ENCODE results near the gene C8A. TPM values are rescaled to one million over a fixed set of nuclear protein-coding genes. Genes with fewer than 3 reads are reported as not detected.

The C8A gene
- total RNA-seq, 1 experiment from 2014 or later = not detected

GRCh38 chr1:56867491-56867890 lies 12.9 kb downstream of the C8A start:
- H3K4me3 ChIP-seq = no peak overlapping the region
- DNase-seq = peak; percentile 10 to 62
- no peaks in the 10 kb centered on the region for H4K20me1 ChIP-seq (ENCODE audit: insufficient read depth)
- H3K4me1 ChIP-seq (replicated peaks; ENCODE audit: insufficient read depth) = no peaks in the 10 kb centered on the region
- ChIA-PET CTCF (no interaction called here), POLR2A (ENCODE audit: unreplicated experiment) (no interaction called here)
- no peak overlapping the region for H3K4me2 ChIP-seq
- H2AFZ ChIP-seq = no peak overlapping the region
- no peak for TF ChIP-seq CTCF (conservative IDR thresholded peaks at IDR 0.05)
- TF ChIP-seq EZH2 (IDR thresholded peaks at IDR 0.05; ENCODE audit: low read depth) = no peak
- H3K9me3 ChIP-seq (ENCODE audit: insufficient read depth, low read depth) = no peaks in the 10 kb centered on the region
- intact Hi-C loops (cut with micrococcal nuclease; ENCODE audit: unreplicated experiment) = no loop called here
- BruUV-seq (replicated peaks) = no TSS peak
- no peaks in the 10 kb centered on the region for H3K36me3 ChIP-seq (ENCODE audit: low read depth)
- H3K79me2 ChIP-seq (ENCODE audit: low read depth) = no peaks in the 10 kb centered on the region
- peaks cover 28% of the 10 kb centered on the region for H3K27me3 ChIP-seq (ENCODE audit: insufficient read depth, low read depth)
- H3K27ac ChIP-seq = no peak overlapping the region
- H3F3A ChIP-seq (ENCODE audit: insufficient read depth, low read depth) = no peaks in the 10 kb centered on the region
- H3K9me2 ChIP-seq (ENCODE audit: insufficient read depth) = no peaks in the 10 kb centered on the region

- H4K20me1 ChIP-seq (ENCODE audit: insufficient read depth) = no peaks in the 10 kb centered on the region
- POLR2A ChIA-PET (ENCODE audit: unreplicated experiment) = no interaction called here
Observed at GRCh38 chr1:56868761-56869160, 14.2 kb downstream of the C8A start.

GRCh38 chr1:56872597-56872996 lies 18.0 kb downstream of the C8A start:
- BruUV-seq (replicated peaks) = no TSS peak
- no peaks in the 10 kb centered on the region for H3K36me3 ChIP-seq (ENCODE audit: low read depth)
- no peaks in the 10 kb centered on the region for H3K9me2 ChIP-seq (ENCODE audit: insufficient read depth)
- ChIA-PET CTCF (no interaction called here), POLR2A (ENCODE audit: unreplicated experiment) (no interaction called here)
- H3K4me1 ChIP-seq (replicated peaks; ENCODE audit: insufficient read depth) = no peaks in the 10 kb centered on the region
- no peak for TF ChIP-seq EZH2 (IDR thresholded peaks at IDR 0.05; ENCODE audit: low read depth)
- TF ChIP-seq CTCF (conservative IDR thresholded peaks at IDR 0.05) = no peak
- H3F3A ChIP-seq (ENCODE audit: insufficient read depth, low read depth) = no peaks in the 10 kb centered on the region
- H3K4me2 ChIP-seq = no peak overlapping the region
- H3K27ac ChIP-seq = no peak overlapping the region
- no peak for DNase-seq
- H3K79me2 ChIP-seq (ENCODE audit: low read depth) = no peaks in the 10 kb centered on the region
- H4K20me1 ChIP-seq (ENCODE audit: insufficient read depth) = no peaks in the 10 kb centered on the region
- intact Hi-C loops (cut with micrococcal nuclease; ENCODE audit: unreplicated experiment) = no loop called here
- no peak overlapping the region for H3K4me3 ChIP-seq
- no peak overlapping the region for H2AFZ ChIP-seq
- H3K27me3 ChIP-seq (ENCODE audit: insufficient read depth, low read depth) = peaks cover 31% of the 10 kb centered on the region
- no peaks in the 10 kb centered on the region for H3K9me3 ChIP-seq (ENCODE audit: insufficient read depth, low read depth)

More at GRCh38 chr1:56868761-56869160, 14.2 kb downstream of the C8A start:
- no peak for TF ChIP-seq EZH2 (IDR thresholded peaks at IDR 0.05; ENCODE audit: low read depth)
- TF ChIP-seq CTCF (conservative IDR thresholded peaks at IDR 0.05) = no peak
- H3F3A ChIP-seq (ENCODE audit: insufficient read depth, low read depth) = no peaks in the 10 kb centered on the region
- H3K4me1 ChIP-seq (replicated peaks; ENCODE audit: insufficient read depth) = no peaks in the 10 kb centered on the region
- no peaks in the 10 kb centered on the region for H3K9me2 ChIP-seq (ENCODE audit: insufficient read depth)
- DNase-seq = no peak
- no TSS peak for BruUV-seq (replicated peaks)
- intact Hi-C loops (cut with micrococcal nuclease; ENCODE audit: unreplicated experiment) = no loop called here
- no peak overlapping the region for H3K4me3 ChIP-seq
- no peak overlapping the region for H3K4me2 ChIP-seq
- no peaks in the 10 kb centered on the region for H3K79me2 ChIP-seq (ENCODE audit: low read depth)
- no peaks in the 10 kb centered on the region for H3K9me3 ChIP-seq (ENCODE audit: insufficient read depth, low read depth)
- no peak overlapping the region for H2AFZ ChIP-seq
- CTCF ChIA-PET = no interaction called here
- H3K36me3 ChIP-seq (ENCODE audit: low read depth) = no peaks in the 10 kb centered on the region
- no peak overlapping the region for H3K27ac ChIP-seq
- H3K27me3 ChIP-seq (ENCODE audit: insufficient read depth, low read depth) = peaks cover 26% of the 10 kb centered on the region
